IPS DF 6.9 (cell line): ENCODE measurements around the gene OR2W3.

Source experiments
- DNase-seq: peaks from one replicate; pipeline ENCODE4 v3.0.0-alpha.2; 2013; ENCODE audit warnings: low read depth, low spot score
- H3K27ac ChIP-seq: one replicate; pipeline ENCODE4 v1.5.1; 2013; ENCODE audit warnings: low read length, control low read depth
- H3K27me3 ChIP-seq: 2 replicates; pipeline ENCODE4 v1.6.1; 2013; ENCODE audit warnings: mild to moderate bottlenecking, low read length; ENCODE audit not compliant: control insufficient read depth, insufficient read depth
- H3K36me3 ChIP-seq: 2 replicates; pipeline ENCODE4 v1.6.1; 2013; ENCODE audit warnings: low read length; ENCODE audit not compliant: control insufficient read depth, insufficient read depth
- H3K4me1 ChIP-seq: 2 replicates; pipeline ENCODE4 v1.6.1; 2013; ENCODE audit warnings: low read length; ENCODE audit not compliant: control insufficient read depth, insufficient read depth
- H3K4me3 ChIP-seq: 2 replicates; pipeline ENCODE4 v1.5.1; 2013; ENCODE audit warnings: mild to moderate bottlenecking, low read length
- H3K9me3 ChIP-seq: 2 replicates; pipeline ENCODE4 v1.6.1; 2013; ENCODE audit warnings: low read length, inconsistent platforms; ENCODE audit not compliant: control insufficient read depth, insufficient read depth
- WGBS: extraction: QIAGEN DNeasy Blood & Tissue Kit; methylation state at CpG from one replicate; pipeline ENCODE4 v1.1.7; 2013; ENCODE audit warnings: mixed read lengths, missing lambda C conversion rate; ENCODE audit not compliant: insufficient read length, insufficient coverage; 5-methylcytosine and 5-hydroxymethylcytosine counted together

Gene OR2W3

DNA sequence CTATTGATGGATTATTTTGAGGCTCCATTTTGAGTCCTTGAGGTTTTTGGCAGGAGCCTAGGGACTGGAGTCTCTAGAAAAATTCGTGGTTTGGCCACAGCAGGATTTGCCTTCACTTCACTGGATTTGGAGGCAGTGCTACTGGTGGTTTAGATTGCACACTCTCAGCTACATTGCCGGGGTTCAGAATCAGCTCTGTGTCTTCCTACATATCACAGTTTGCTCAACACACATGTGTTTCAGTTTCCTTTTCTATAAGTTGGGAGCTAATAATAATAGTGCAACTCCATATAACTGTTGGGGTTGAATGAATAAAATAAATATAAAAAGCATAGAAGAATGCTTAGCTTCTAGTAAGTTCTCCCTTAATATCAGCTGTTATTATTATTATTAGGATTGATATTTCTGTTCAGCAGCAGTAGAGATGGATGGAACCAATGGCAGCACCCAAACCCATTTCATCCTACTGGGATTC is at the start of gene OR2W3:
OR2W3 (plus strand) TSS at position 425 of the 475 bp plus-strand sequence; CDS start at position 425, 0 bp downstream.
- no peak within 1 kb of the TSS for H3K27ac ChIP-seq
- no peaks in the 10 kb centered on the region for H3K4me1 ChIP-seq
- no CpG with 5 or more reads among the region's 2 CpGs for WGBS
- no peak within 1 kb of the TSS for H3K4me3 ChIP-seq
- DNase-seq, result no peak
- H3K27me3 ChIP-seq, result no peaks in the 10 kb centered on the region; the same call in 1 of the 2 replicates
- H3K9me3 ChIP-seq, result no peaks in the 10 kb centered on the region
- no peaks in the 10 kb centered on the region for H3K36me3 ChIP-seq

DNA sequence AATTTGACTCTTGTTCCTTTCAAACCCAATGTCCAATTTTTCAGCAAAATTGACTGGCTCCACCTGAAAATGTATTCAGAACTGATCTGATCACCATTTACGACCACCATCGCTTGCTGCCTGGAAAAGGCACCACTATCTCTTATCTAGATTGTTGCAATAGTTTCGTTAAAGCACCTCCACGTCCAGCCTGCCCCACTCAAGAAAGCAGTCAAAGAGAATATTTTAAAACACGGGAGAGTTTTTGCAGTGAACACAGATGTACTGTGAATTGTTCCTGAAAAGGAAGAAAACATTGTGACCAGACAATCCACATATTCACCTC is 49.7 kb upstream of the OR2W3 start:
- no CpG with 5 or more reads among the region's 5 CpGs for WGBS
- no peak overlapping the region for H3K27ac ChIP-seq
- H3K27me3 ChIP-seq, result no peaks in the 10 kb centered on the region
- H3K9me3 ChIP-seq, result no peaks in the 10 kb centered on the region
- no peaks in the 10 kb centered on the region for H3K36me3 ChIP-seq
- H3K4me1 ChIP-seq, result no peaks in the 10 kb centered on the region
- H3K4me3 ChIP-seq, result no peak overlapping the region
- DNase-seq, result no peak

DNA sequence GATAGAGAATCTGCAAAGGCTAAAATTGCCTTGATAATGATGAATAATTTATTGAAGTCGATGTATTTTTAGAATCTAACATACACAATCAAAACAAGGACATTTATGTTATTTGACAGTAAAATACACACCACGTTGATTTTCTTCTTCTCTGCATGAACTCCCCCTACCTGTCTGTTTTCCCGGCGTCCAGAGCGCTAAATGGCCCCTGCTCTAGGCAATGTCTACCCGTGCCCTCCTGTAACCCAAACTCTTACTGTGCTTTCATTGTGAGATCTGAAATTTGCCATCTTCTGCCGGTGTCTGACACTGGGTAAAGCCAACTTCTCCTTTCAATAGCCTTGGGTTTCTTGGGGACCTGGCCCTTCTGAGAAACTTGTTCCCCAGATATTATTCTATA is 47.0 kb upstream of the OR2W3 start:
- Histone ChIP-seq H3K9me3 (no peaks in the 10 kb centered on the region), H3K36me3 (no peaks in the 10 kb centered on the region), H3K27ac (no peak overlapping the region), H3K4me1 (no peaks in the 10 kb centered on the region), H3K27me3 (no peaks in the 10 kb centered on the region), H3K4me3 (no peak overlapping the region)
- no peak for DNase-seq
- no CpG with 5 or more reads among the region's 7 CpGs for WGBS

- Histone ChIP-seq H3K27me3 (no peaks in the 10 kb centered on the region), H3K27ac (no peak overlapping the region), H3K9me3 (no peaks in the 10 kb centered on the region), H3K4me3 (no peak overlapping the region), H3K4me1 (no peaks in the 10 kb centered on the region), H3K36me3 (no peaks in the 10 kb centered on the region)
- WGBS, result no CpG with 5 or more reads among the region's 1 CpG
- no peak for DNase-seq
Observed at GRCh38 chr1:247849616-247850015, 45.8 kb upstream of the OR2W3 start.

GRCh38 chr1:247854899-247855545 is 40.4 kb upstream of the OR2W3 start:
- Histone ChIP-seq H3K4me3 (no peak overlapping the region), H3K36me3 (no peaks in the 10 kb centered on the region), H3K4me1 (peaks cover 3% of the 10 kb centered on the region), H3K27ac (no peak overlapping the region), H3K9me3 (no peaks in the 10 kb centered on the region), H3K27me3 (peaks cover 3% of the 10 kb centered on the region; the same call in 1 of the 2 replicates)
- no CpG with 5 or more reads among the region's 14 CpGs for WGBS
- no peak for DNase-seq

DNA sequence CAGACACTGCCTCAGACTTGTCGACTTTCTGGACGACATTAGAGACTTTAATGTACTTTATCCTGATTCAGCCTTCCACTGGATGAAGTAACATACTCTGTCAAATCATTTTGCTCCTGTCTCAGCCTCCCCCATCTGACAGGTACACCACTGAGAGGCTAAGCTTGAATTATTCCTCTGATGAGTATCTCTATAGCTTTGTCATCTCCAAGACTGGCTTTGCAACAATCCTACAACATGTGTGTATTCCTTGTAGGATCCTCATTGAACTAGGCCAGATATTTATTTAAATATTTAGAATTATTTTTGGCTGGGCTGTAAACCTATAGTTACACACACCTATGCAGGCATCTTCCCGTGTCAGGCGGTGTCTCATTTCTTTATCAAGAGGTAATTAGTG is 39.5 kb upstream of the OR2W3 start:
- Histone ChIP-seq H3K27ac (no peak overlapping the region), H3K27me3 (peaks cover 3% of the 10 kb centered on the region; the same call in 1 of the 2 replicates), H3K36me3 (no peaks in the 10 kb centered on the region), H3K4me3 (no peak overlapping the region), H3K4me1 (peaks cover 3% of the 10 kb centered on the region), H3K9me3 (no peaks in the 10 kb centered on the region)
- DNase-seq, result no peak
- no CpG with 5 or more reads among the region's 4 CpGs for WGBS

GRCh38 chr1:247857069-247857984 is 38.1 kb upstream of the OR2W3 start, which contains the start of gene TRIM58:
TRIM58 (plus strand) TSS chr1:247857187; CDS start chr1:247857247, 60 bp downstream.
- DNase-seq, result no peak
- Histone ChIP-seq H3K4me3 (peak within 1 kb of the TSS; percentile 56), H3K27ac (no peak within 1 kb of the TSS), H3K9me3 (no peaks in the 10 kb centered on the region), H3K27me3 (peaks cover 3% of the 10 kb centered on the region; the same call in 1 of the 2 replicates), H3K36me3 (no peaks in the 10 kb centered on the region), H3K4me1 (peaks cover 3% of the 10 kb centered on the region)
- no CpG with 5 or more reads among the region's 109 CpGs for WGBS

GRCh38 chr1:247857985-247858619 is 37.3 kb upstream of the OR2W3 start:
- H3K4me1 ChIP-seq, result peaks cover 3% of the 10 kb centered on the region

DNA sequence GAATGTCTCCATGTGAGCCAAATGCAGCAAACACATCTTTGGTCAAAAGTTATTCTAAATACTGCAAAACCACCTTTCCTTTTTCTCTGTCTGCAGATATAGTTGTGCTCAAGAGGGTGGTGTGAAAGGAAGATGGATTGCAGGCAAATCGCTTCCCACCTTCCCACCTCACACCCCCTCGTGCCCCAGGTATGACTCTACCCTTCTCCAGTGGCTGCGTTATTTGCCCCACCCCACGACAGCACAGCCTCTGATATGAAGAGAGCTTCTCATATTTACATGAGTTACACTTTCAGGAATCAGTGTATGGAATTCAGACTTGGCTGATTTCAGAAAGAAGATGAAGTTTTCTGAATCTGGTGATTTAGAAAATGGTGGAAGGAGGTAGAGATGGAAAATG is 32.6 kb upstream of the OR2W3 start:
- Histone ChIP-seq H3K27me3 (peaks cover 3% of the 10 kb centered on the region; the same call in 1 of the 2 replicates), H3K4me3 (no peak overlapping the region), H3K4me1 (0 out of 2 replicates have a peak, but pooled peaks cover 2% of the 10 kb centered on the region), H3K9me3 (no peaks in the 10 kb centered on the region), H3K36me3 (no peaks in the 10 kb centered on the region), H3K27ac (no peak overlapping the region)
- DNase-seq, result no peak
- WGBS, result no CpG with 5 or more reads among the region's 4 CpGs

More at GRCh38 chr1:247857985-247858619, 37.3 kb upstream of the OR2W3 start:
- H3K27ac ChIP-seq, result no peak overlapping the region
- DNase-seq, result no peak
- H3K36me3 ChIP-seq, result no peaks in the 10 kb centered on the region
- no peaks in the 10 kb centered on the region for H3K9me3 ChIP-seq
- peaks cover 3% of the 10 kb centered on the region; the same call in 1 of the 2 replicates for H3K27me3 ChIP-seq
- peak overlapping the region; percentile 56; the same call in 1 of the 2 replicates for H3K4me3 ChIP-seq
- no CpG with 5 or more reads among the region's 15 CpGs for WGBS

GRCh38 chr1:247864644-247865043 is 30.7 kb upstream of the OR2W3 start:
- H3K9me3 ChIP-seq, result no peaks in the 10 kb centered on the region
- H3K27ac ChIP-seq, result no peak overlapping the region
- H3K4me3 ChIP-seq, result no peak overlapping the region
- H3K36me3 ChIP-seq, result no peaks in the 10 kb centered on the region
- no peak for DNase-seq
- no peaks in the 10 kb centered on the region for H3K27me3 ChIP-seq
- no peaks in the 10 kb centered on the region for H3K4me1 ChIP-seq
- WGBS, result no CpG with 5 or more reads among the region's 17 CpGs
